ENCODE measurements around the gene MT1X.
A peak's percentile ranks its signal among the peaks of the same experiment; 100 is the strongest.

GRCh38 chr16:56643833-56644232 is 38.4 kb upstream of the MT1X start:
- TF ChIP-seq HOXA7 (CRISPR knock-in tag; IDR thresholded peaks at IDR 0.05): no peak
- TF ChIP-seq POLR2AphosphoS2 (conservative IDR thresholded peaks at IDR 0.05; ENCODE audit: low read length): no peak
- TF ChIP-seq, protein P1, sequence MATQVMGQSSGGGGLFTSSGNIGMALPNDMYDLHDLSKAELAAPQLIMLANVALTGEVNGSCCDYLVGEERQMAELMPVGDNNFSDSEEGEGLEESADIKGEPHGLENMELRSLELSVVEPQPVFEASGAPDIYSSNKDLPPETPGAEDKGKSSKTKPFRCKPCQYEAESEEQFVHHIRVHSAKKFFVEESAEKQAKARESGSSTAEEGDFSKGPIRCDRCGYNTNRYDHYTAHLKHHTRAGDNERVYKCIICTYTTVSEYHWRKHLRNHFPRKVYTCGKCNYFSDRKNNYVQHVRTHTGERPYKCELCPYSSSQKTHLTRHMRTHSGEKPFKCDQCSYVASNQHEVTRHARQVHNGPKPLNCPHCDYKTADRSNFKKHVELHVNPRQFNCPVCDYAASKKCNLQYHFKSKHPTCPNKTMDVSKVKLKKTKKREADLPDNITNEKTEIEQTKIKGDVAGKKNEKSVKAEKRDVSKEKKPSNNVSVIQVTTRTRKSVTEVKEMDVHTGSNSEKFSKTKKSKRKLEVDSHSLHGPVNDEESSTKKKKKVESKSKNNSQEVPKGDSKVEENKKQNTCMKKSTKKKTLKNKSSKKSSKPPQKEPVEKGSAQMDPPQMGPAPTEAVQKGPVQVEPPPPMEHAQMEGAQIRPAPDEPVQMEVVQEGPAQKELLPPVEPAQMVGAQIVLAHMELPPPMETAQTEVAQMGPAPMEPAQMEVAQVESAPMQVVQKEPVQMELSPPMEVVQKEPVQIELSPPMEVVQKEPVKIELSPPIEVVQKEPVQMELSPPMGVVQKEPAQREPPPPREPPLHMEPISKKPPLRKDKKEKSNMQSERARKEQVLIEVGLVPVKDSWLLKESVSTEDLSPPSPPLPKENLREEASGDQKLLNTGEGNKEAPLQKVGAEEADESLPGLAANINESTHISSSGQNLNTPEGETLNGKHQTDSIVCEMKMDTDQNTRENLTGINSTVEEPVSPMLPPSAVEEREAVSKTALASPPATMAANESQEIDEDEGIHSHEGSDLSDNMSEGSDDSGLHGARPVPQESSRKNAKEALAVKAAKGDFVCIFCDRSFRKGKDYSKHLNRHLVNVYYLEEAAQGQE (IDR thresholded peaks at IDR 0.05): no peak
- TF ChIP-seq POLR2A (IDR thresholded peaks at IDR 0.05; ENCODE audit: low read length): no peak
- TF ChIP-seq RAD21 (conservative IDR thresholded peaks at IDR 0.05 in 1 of 2, IDR thresholded peaks at IDR 0.05 in 1 of 2): no peak
- TF ChIP-seq, protein P2, sequence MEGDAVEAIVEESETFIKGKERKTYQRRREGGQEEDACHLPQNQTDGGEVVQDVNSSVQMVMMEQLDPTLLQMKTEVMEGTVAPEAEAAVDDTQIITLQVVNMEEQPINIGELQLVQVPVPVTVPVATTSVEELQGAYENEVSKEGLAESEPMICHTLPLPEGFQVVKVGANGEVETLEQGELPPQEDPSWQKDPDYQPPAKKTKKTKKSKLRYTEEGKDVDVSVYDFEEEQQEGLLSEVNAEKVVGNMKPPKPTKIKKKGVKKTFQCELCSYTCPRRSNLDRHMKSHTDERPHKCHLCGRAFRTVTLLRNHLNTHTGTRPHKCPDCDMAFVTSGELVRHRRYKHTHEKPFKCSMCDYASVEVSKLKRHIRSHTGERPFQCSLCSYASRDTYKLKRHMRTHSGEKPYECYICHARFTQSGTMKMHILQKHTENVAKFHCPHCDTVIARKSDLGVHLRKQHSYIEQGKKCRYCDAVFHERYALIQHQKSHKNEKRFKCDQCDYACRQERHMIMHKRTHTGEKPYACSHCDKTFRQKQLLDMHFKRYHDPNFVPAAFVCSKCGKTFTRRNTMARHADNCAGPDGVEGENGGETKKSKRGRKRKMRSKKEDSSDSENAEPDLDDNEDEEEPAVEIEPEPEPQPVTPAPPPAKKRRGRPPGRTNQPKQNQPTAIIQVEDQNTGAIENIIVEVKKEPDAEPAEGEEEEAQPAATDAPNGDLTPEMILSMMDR (IDR thresholded peaks at IDR 0.05): 0 out of 3 replicates have a peak, but pooled peaks have one; percentile 2
- TF ChIP-seq MYC (IDR thresholded peaks at IDR 0.05; ENCODE audit: borderline replicate concordance, low read length): no peak
- no peak for TF ChIP-seq CBX2 (IDR thresholded peaks at IDR 0.05; ENCODE audit: borderline replicate concordance, low read depth)
- no peak for TF ChIP-seq JUN (IDR thresholded peaks at IDR 0.05)
- no peak for TF ChIP-seq NFE2L2 (conservative IDR thresholded peaks at IDR 0.05; ENCODE audit: low read length)
